AG04450 (cell line): Measurements from ENCODE around the gene CFAP43. TPM values are rescaled to one million over a fixed set of nuclear protein-coding genes. Genes with fewer than 3 reads are reported as not detected.

Experiments
- CTCF ChIA-PET: fragments of 300-600, 350-600 bp; formaldehyde crosslinking; extraction: SDS; loops from one replicate; lab custom pipeline; 2022; ENCODE audit warnings: antibody characterized with exemption, inconsistent platforms; lab: Charles Lee
- POLR2A ChIA-PET: fragments of 350-600 bp; formaldehyde crosslinking; extraction: SDS; loops from one replicate; lab custom pipeline; 2021; ENCODE audit warnings: antibody characterized with exemption, inconsistent platforms; lab: Yijun Ruan, JAX
- DNase-seq: peaks from one replicate; pipeline ENCODE4 v3.0.0-alpha.2; 2011; ENCODE audit warnings: low read depth, low spot score
- H3K27ac ChIP-seq: one replicate; pipeline ENCODE4 v1.5.1; 2012; ENCODE audit warnings: low read depth, low read length, control low read depth
- H3K27me3 ChIP-seq: one replicate; pipeline ENCODE4 v1.6.0; 2012; ENCODE audit warnings: low read length; ENCODE audit not compliant: control insufficient read depth, insufficient read depth
- H3K4me3 ChIP-seq: 2 replicates; pipeline ENCODE4 v1.5.1; 2011; ENCODE audit warnings: mild to moderate bottlenecking, low read depth, low read length, control low read depth
- H3K9me3 ChIP-seq: 2 replicates; pipeline ENCODE4 v1.5.1; 2012; ENCODE audit warnings: low read length; ENCODE audit not compliant: control insufficient read depth, insufficient read depth
- polyA plus RNA-seq: library from polyadenylated mRNA; depleted of rRNA; stranded (reverse); fragments of >200 nt; gene quantifications from 2 replicates; pipeline ENCODE4 v1.2.3, GENCODE V29; 2011; rRNA removed
- small RNA-seq: library from RNA; depleted of rRNA; stranded (forward); fragments of <200 nt; gene quantifications from one replicate; pipeline ENCODE3, GENCODE V24; 2012; ENCODE audit warnings: low read depth; ENCODE audit not compliant: insufficient read length
- TF ChIP-seq, protein P1 (sequence below): IDR thresholded peaks from 2 replicates; pipeline ENCODE4 v1.5.1; 2011; ENCODE audit warnings: low read depth, low read length, control low read depth, inconsistent platforms

The CFAP43 gene
- polyA plus RNA-seq, 1 experiment: 0.07 TPM

DNA sequence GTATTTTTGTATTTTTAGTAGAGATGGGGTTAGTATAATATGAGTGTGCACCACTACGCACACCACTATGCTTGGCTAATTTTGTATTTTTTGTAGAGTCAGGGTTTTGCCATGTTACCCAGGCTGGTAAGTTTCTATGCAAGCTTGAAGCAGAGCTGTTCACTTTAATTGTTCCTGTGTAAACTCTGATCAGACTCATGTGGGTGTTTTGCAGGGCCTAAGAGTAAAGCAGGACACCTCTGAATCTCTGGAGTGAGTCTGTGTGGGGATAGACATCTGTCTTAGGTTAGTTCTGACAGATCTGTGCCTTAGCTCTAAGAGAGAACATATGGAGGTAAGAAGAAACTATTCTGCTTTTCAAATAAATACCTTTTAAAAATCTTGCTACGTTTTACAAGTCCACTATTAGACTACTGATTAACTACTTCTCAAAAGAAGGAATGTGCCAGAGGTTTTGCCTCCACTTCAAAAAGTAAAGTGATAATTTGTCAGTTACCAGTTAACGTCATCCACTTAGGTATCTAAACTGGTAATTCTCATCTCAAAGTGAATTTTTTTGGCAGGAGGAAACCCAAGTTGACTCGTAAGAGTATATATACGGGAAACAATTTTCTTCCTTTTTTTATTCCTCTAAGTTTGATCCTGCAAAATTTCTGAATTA, 147.6 kb downstream of the CFAP43 start:
- Histone ChIP-seq H3K4me3 (no peak overlapping the region), H3K27ac (no peak overlapping the region), H3K27me3 (peaks cover 14% of the 10 kb centered on the region), H3K9me3 (no peaks in the 10 kb centered on the region)
- ChIA-PET POLR2A (no interaction called here), CTCF (no interaction called here)
- no peak for DNase-seq
- TF ChIP-seq, protein P1, sequence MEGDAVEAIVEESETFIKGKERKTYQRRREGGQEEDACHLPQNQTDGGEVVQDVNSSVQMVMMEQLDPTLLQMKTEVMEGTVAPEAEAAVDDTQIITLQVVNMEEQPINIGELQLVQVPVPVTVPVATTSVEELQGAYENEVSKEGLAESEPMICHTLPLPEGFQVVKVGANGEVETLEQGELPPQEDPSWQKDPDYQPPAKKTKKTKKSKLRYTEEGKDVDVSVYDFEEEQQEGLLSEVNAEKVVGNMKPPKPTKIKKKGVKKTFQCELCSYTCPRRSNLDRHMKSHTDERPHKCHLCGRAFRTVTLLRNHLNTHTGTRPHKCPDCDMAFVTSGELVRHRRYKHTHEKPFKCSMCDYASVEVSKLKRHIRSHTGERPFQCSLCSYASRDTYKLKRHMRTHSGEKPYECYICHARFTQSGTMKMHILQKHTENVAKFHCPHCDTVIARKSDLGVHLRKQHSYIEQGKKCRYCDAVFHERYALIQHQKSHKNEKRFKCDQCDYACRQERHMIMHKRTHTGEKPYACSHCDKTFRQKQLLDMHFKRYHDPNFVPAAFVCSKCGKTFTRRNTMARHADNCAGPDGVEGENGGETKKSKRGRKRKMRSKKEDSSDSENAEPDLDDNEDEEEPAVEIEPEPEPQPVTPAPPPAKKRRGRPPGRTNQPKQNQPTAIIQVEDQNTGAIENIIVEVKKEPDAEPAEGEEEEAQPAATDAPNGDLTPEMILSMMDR: no peak

DNA sequence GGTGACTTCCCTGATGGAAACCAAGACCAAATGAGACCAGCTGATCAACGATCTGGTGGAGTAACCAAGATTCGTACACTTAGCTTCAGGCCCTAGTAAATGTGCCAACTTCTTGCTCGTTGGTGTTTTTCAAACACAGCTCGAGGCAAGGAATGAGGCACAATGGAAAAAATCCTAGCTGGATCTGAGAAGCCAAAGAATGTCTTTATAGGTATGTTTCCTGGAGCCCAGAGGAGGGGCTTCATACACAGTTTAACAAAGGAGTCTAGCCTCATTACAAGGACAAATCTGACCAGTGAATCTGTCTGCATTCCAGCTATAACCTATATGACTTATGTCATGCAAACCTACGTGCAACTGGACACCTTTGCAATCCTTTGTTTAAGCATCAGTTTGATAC, 150.2 kb downstream of the CFAP43 start:
- Histone ChIP-seq H3K9me3 (no peaks in the 10 kb centered on the region), H3K4me3 (no peak overlapping the region), H3K27ac (no peak overlapping the region), H3K27me3 (peaks cover 23% of the 10 kb centered on the region)
- TF ChIP-seq, protein P1: no peak
- ChIA-PET CTCF (interaction anchor here (0.8 to 2.0 kb wide), 3 partner anchors 10 to 194 kb away, joined by 3 to 9 read pairs (median 4); no protein-coding TSS in a partner anchor), POLR2A (no interaction called here)
- DNase-seq: no peak

DNA sequence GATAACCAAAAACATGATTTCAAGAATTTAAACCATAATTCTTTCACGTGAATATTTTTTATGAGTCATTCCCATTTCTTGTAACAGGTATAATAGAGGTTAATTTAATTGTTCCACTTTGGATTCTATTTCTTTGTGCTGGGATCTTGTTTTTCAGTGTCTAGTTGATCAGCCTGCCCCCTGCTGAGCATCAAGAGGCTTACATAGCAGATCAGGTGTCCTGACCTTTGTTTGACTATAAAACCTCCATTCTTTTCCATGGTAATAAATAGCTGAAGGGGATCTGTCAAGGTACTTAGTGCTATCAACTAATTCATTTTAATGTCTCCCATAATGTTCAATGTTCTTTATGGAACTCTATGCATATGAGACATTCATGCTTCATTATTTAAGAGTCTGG, 151.4 kb downstream of the CFAP43 start:
- ChIA-PET CTCF (interaction anchor here (0.6 to 2.0 kb wide), 6 partner anchors 9 to 191 kb away, joined by 3 to 9 read pairs (median 4); partner anchors contain the start of gene SFR1), POLR2A (no interaction called here)
- no peak overlapping the region for H3K27ac ChIP-seq
- H3K27me3 ChIP-seq: peaks cover 29% of the 10 kb centered on the region
- H3K9me3 ChIP-seq: no peaks in the 10 kb centered on the region
- TF ChIP-seq, protein P1: peak; percentile 42
- no peak for DNase-seq
- no peak overlapping the region for H3K4me3 ChIP-seq

Small RNAs within 50 kb of the gene (small RNA-seq; reads per million reads assigned to genes)
- gene MIR4482 (0.81 reads per million), gene MIR609 (not detected)

Other genes with a start within 250 kb of the CFAP43 start
- not detected in 2 replicates for gene COL17A1, start 146.5 kb downstream of the CFAP43 start, polyA plus RNA-seq
- 2.6 and 3.9 TPM in 2 replicates for gene SFR1, start 110.2 kb downstream of the CFAP43 start, polyA plus RNA-seq
- gene GSTO1, start 22.5 kb upstream of the CFAP43 start, polyA plus RNA-seq: 185 and 227 TPM in 2 replicates
- 1.7 TPM in 2 replicates for gene GSTO2, start 36.8 kb upstream of the CFAP43 start, polyA plus RNA-seq
- 18.8 and 22.9 TPM in 2 replicates for gene ITPRIP, start 106.1 kb upstream of the CFAP43 start, polyA plus RNA-seq
- 0.35 and 0.51 TPM in 2 replicates for gene CFAP58, start 121.5 kb upstream of the CFAP43 start, polyA plus RNA-seq